PC-3 (cell line): ENCODE results near the gene BCL11B. TPM values are rescaled to one million over a fixed set of nuclear protein-coding genes. Genes with fewer than 3 reads are reported as not detected.

Source experiments
- ATAC-seq: fragments of 200-7000 bp; cut with Tn5 transposase; 2 replicates; pipeline ENCODE4 v1.9.1; 2020; ENCODE audit warnings: mild to moderate bottlenecking, moderate library complexity
- BruUV-seq: library from RNA; stranded (reverse); fragments of 400-500 nt; replicated peaks from 2 replicates; lab custom pipeline; 2021; lab: Mats Ljungman, UMichigan
- CTCF ChIA-PET: fragments of 300-600 bp; sonication (Branson Sonifier 250); formaldehyde crosslinking; loops from one replicate; lab custom pipeline; 2022; ENCODE audit warnings: antibody characterized with exemption; lab: Charles Lee
- POLR2A ChIA-PET: fragments of 300-600 bp; sonication (Branson Sonifier 250); formaldehyde crosslinking; loops from one replicate; lab custom pipeline; 2022; ENCODE audit warnings: antibody characterized with exemption; ENCODE audit not compliant: unreplicated experiment; lab: Charles Lee
- DNase-seq: peaks from one replicate; pipeline ENCODE4 v3.0.0-alpha.2; 2015
- H2AFZ ChIP-seq: fragments of 300-600 bp; sonication (generic); 2 replicates; pipeline ENCODE4 v1.6.0; 2016; ENCODE audit warnings: antibody characterized with exemption, low read length
- H3F3A ChIP-seq: fragments of 300-600 bp; sonication (generic); one replicate; pipeline ENCODE4 v1.6.0; 2017; ENCODE audit warnings: antibody characterized with exemption, low read length, control low read depth, mild to moderate bottlenecking; ENCODE audit not compliant: unreplicated experiment
- H3K27ac ChIP-seq: fragments of 300-600 bp; sonication (generic); 2 replicates; pipeline ENCODE4 v1.5.1; 2016; ENCODE audit warnings: mild to moderate bottlenecking, low read length
- H3K27me3 ChIP-seq: fragments of 300-600 bp; sonication (generic); 2 replicates; pipeline ENCODE4 v1.6.1; 2016; ENCODE audit warnings: low read length, mixed read lengths
- H3K36me3 ChIP-seq: fragments of 300-600 bp; sonication (generic); 2 replicates; pipeline ENCODE4 v1.6.1; 2016; ENCODE audit warnings: low read depth, mixed run types, low read length, mixed read lengths
- H3K4me1 ChIP-seq: fragments of 300-600 bp; sonication (generic); 2 replicates; pipeline ENCODE4 v1.5.1; 2016; ENCODE audit warnings: low read length; ENCODE audit not compliant: insufficient read depth
- H3K4me2 ChIP-seq: fragments of 300-600 bp; sonication (generic); 2 replicates; pipeline ENCODE4 v1.6.0; 2016; ENCODE audit warnings: low read length
- H3K4me3 ChIP-seq: fragments of 300-600 bp; sonication (generic); 2 replicates; pipeline ENCODE4 v1.5.1; 2016; ENCODE audit warnings: mild to moderate bottlenecking, low read length, mixed read lengths
- H3K79me2 ChIP-seq: fragments of 300-600 bp; sonication (generic); 2 replicates; pipeline ENCODE4 v1.6.1; 2017; ENCODE audit warnings: low read length, mixed read lengths
- H3K9ac ChIP-seq: fragments of 300-600 bp; sonication (generic); 2 replicates; pipeline ENCODE4 v1.6.0; 2016; ENCODE audit warnings: mild to moderate bottlenecking, low read length
- H3K9me2 ChIP-seq: fragments of 300-600 bp; sonication (generic); replicated peaks from 2 replicates; pipeline ENCODE4 v1.6.1; 2016; ENCODE audit warnings: mixed run types, low read length, mixed read lengths
- H3K9me3 ChIP-seq: fragments of 300-600 bp; sonication (generic); 2 replicates; pipeline ENCODE4 v1.6.1; 2016; ENCODE audit warnings: low read length, mixed read lengths
- H4K20me1 ChIP-seq: fragments of 300-600 bp; sonication (generic); 2 replicates; pipeline ENCODE4 v1.6.1; 2016; ENCODE audit warnings: low read length, mixed read lengths
- CTCF ChIP-seq: fragments of 300-600 bp; sonication (generic); conservative IDR thresholded peaks from 2 replicates; pipeline ENCODE4 v1.5.1; 2017; ENCODE audit warnings: antibody characterized with exemption, low read depth, mild to moderate bottlenecking, low read length
- EZH2 ChIP-seq: fragments of 300-600 bp; sonication (generic); IDR thresholded peaks from one replicate; pipeline ENCODE4 v1.6.1; 2017; ENCODE audit warnings: antibody characterized with exemption, mild to moderate bottlenecking, low read length; ENCODE audit not compliant: unreplicated experiment
- EZH2phosphoT487 ChIP-seq: fragments of 300-600 bp; sonication (generic); IDR thresholded peaks from 2 replicates; pipeline ENCODE4 v1.6.1; 2018; ENCODE audit warnings: mild to moderate bottlenecking, antibody characterized with exemption, low read length, borderline replicate concordance
- intact Hi-C: fragments of 100-400 bp; cut with micrococcal nuclease; formaldehyde crosslinking; loops from 2 replicates; pipeline ENCODE4 v1.9.0; 2023
- total RNA-seq: library from RNA; depleted of rRNA; stranded (reverse); fragments of >200 nt; gene quantifications from 2 replicates; pipeline ENCODE4 v1.2.3, GENCODE V29; 2014

The BCL11B gene
- total RNA-seq, 1 experiment from 2014 or later: 0.73 TPM

DNA sequence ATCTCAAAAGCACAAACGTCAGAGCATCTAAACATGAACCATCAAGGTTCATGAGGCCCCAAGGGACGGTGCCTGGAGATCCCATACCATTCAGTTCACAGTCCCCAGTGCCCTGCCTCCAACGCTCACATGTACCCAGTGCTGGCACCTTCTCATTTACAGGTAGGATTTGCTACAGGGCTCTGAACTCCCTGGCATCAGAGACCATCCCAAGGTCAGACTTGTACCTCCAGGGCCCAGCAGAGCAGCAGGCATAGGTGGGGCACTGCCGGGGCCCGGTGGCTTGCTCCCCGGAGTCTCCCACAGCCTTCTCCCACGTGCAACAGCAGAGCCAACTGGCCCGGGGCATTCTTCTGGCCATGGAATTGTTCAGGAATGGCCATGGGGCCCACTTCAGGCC is 114.8 kb downstream of the BCL11B start:
- ChIA-PET POLR2A (no interaction called here), CTCF (no interaction called here)
- ATAC-seq (no peak), DNase-seq (no peak)
- H3K27me3 ChIP-seq: peaks cover 55% of the 10 kb centered on the region
- no peaks in the 10 kb centered on the region for H4K20me1 ChIP-seq
- no peaks in the 10 kb centered on the region for H3K36me3 ChIP-seq
- H3F3A ChIP-seq: no peaks in the 10 kb centered on the region
- H3K9me2 ChIP-seq: no peaks in the 10 kb centered on the region
- H3K4me3 ChIP-seq: no peak overlapping the region
- no peak overlapping the region for H3K27ac ChIP-seq
- H3K79me2 ChIP-seq: no peaks in the 10 kb centered on the region
- H3K4me1 ChIP-seq: no peaks in the 10 kb centered on the region
- H2AFZ ChIP-seq: no peak overlapping the region
- BruUV-seq: no TSS peak
- no peak for TF ChIP-seq CTCF
- no peaks in the 10 kb centered on the region for H3K9me3 ChIP-seq
- intact Hi-C loops: no loop called here
- H3K4me2 ChIP-seq: no peak overlapping the region
- H3K9ac ChIP-seq: no peak overlapping the region

- CTCF ChIA-PET: no interaction called here
- intact Hi-C loops: no loop called here
- Histone ChIP-seq H3K9me2 (no peaks in the 10 kb centered on the region), H3K9me3 (no peaks in the 10 kb centered on the region), H3K9ac (no peak overlapping the region), H3K4me3 (no peak overlapping the region), H2AFZ (no peak overlapping the region), H4K20me1 (no peaks in the 10 kb centered on the region), H3F3A (no peaks in the 10 kb centered on the region), H3K79me2 (no peaks in the 10 kb centered on the region), H3K27ac (no peak overlapping the region), H3K4me2 (no peak overlapping the region), H3K4me1 (no peaks in the 10 kb centered on the region), H3K36me3 (no peaks in the 10 kb centered on the region), H3K27me3 (peaks cover 60% of the 10 kb centered on the region)
- TF ChIP-seq EZH2phosphoT487: no peak
- no peak for TF ChIP-seq CTCF
- TF ChIP-seq EZH2: no peak
- POLR2A ChIA-PET: no interaction called here
- BruUV-seq: no TSS peak
- DNase-seq (no peak), ATAC-seq (no peak)
These were observed 115.2 kb downstream of the BCL11B start for GRCh38 chr14:99156814-99157213.

DNA sequence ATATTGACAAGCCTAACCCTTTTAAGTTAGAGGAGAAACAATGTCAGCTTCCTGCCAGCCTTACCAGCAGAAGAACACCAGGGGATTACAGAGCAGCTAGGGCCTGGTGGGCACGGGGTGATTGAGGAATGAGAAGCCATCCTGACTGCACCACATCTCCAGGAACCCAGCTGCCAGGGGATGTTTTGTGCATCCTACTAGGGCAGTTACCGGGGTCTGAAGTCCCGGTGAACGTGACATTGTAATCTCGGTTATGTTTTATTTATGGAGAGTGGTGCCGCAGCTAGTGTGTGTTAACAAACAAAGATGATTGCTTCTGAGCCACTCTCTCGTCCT is 115.9 kb downstream of the BCL11B start:
- H3K4me3 ChIP-seq: no peak overlapping the region
- no peaks in the 10 kb centered on the region for H3K79me2 ChIP-seq
- DNase-seq (no peak), ATAC-seq (no peak)
- no TSS peak for BruUV-seq
- no peaks in the 10 kb centered on the region for H3F3A ChIP-seq
- POLR2A ChIA-PET: no interaction called here
- H3K9me3 ChIP-seq: no peaks in the 10 kb centered on the region
- H4K20me1 ChIP-seq: no peaks in the 10 kb centered on the region
- no peak overlapping the region for H3K9ac ChIP-seq
- H3K27me3 ChIP-seq: peaks cover 63% of the 10 kb centered on the region
- no peaks in the 10 kb centered on the region for H3K36me3 ChIP-seq
- H3K27ac ChIP-seq: no peak overlapping the region
- intact Hi-C loops: no loop called here
- H3K9me2 ChIP-seq: no peaks in the 10 kb centered on the region
- H3K4me2 ChIP-seq: no peak overlapping the region
- CTCF ChIA-PET: no interaction called here
- H3K4me1 ChIP-seq: no peaks in the 10 kb centered on the region
- no peak overlapping the region for H2AFZ ChIP-seq
- TF ChIP-seq EZH2phosphoT487 (no peak), EZH2 (no peak), CTCF (no peak)
